NCI-H226 (cell line): Measurements from ENCODE around the gene ZFP92.
"Not testable (repeated sequence)": the region's sequence is repeated elsewhere in the genome, so short reads cannot be mapped to it uniquely, and the experiment has no call there.

ENCODE experiments used
- DNase-seq: peaks from one replicate; pipeline ENCODE4 v3.0.0-alpha.2; 2015

Gene ZFP92

DNA sequence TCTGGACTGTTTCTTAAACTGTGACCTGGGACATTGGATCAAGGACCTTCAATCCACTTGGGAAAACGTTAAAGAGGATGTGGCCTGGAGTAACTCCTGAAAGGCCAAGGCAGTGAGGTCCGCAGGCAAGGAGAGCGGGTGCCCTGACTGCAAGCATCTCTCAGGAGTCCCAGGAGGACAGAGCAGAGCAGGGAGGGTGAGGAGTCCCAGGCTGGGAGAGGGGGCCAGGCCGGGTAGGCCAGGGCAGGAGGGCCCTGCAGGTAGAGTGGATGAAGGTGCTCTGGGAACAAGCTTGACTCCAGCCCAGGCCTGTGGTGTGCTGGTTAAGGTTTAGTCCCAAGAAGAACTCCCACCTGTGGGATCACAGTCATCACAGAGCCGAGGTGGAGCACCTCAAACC, 23.9 kb upstream of the ZFP92 start:
- no peak for DNase-seq

DNA sequence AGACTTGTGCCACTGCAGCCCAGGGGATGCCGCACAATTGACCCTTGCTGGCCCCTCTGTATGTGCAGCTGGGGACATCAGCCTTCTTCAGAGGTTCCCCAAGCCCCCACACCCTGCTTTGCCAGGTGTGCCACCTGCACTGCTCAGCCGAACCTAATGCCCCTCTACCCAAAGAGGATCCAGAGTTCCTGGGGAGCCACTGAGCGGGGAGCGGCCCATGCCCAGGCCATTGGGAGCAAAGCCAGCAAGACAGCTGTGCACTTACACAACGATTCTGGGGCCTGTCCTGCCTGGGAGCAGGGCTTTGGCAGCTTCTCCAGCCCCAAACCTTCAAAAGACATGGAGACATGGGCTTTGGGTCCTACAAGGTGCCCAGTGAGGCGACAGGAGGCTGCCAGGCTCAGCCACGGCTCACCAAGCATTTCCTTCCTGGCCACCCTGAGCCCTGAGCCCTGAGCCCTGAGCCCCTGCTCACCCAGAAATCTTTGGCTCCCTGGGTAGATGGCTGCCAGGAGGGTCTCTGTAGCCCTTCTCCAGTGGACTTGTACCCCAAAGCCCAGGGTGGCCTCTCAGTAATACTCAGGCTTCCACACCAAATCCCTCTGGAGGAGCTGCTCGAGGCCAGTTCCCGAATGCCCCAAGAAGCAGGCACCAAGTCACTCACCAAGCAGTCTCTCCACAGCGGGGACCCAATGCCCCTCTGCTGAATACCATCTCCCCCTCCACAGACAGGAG, 23.1 kb upstream of the ZFP92 start:
- DNase-seq = no peak

DNA sequence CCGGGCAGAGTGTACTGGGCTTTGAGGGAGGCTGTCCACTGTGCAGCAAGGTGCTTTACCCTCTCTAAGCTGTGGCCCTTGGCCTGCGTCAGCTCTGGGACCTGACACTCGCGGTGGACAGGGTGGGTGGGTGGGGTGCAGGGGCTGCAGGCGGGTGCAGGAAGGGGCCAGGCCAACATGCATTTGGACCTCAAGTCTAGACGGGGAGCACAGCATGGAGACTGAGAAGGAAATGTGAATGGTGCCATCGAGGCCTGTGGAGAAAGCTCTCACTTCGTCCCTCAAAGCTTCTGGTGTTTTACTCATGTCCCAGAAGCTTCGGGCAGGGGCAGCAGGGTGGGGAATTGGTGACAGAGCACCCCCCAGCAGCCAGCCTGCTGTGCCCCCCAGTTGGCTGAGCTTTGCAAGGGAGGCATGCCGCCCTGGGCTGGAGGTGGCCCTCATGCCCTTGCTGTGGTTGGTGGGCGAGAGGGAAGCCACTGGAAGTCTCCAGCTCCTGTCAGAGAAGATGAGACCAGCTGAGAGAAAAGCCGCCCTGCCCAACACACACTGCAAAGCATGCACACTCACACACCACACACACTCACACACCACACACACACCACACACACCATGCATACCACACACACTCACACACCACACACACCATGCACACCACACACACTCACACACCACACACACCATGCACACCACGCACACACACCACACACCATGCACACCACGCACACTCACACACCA, 22.4 kb upstream of the ZFP92 start:
- DNase-seq = no peak

DNA sequence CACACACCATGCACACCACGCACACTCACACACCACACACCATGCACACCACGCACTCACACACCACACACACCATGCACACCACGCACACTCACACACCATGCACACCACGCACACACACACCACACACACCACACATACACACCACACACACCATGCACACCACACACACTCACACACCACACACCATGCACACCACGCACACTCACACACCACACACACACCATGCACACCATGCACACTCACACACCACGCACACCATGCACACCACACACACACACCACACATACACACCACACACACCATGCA, 21.9 kb upstream of the ZFP92 start:
- DNase-seq = not testable (repeated sequence)

DNA sequence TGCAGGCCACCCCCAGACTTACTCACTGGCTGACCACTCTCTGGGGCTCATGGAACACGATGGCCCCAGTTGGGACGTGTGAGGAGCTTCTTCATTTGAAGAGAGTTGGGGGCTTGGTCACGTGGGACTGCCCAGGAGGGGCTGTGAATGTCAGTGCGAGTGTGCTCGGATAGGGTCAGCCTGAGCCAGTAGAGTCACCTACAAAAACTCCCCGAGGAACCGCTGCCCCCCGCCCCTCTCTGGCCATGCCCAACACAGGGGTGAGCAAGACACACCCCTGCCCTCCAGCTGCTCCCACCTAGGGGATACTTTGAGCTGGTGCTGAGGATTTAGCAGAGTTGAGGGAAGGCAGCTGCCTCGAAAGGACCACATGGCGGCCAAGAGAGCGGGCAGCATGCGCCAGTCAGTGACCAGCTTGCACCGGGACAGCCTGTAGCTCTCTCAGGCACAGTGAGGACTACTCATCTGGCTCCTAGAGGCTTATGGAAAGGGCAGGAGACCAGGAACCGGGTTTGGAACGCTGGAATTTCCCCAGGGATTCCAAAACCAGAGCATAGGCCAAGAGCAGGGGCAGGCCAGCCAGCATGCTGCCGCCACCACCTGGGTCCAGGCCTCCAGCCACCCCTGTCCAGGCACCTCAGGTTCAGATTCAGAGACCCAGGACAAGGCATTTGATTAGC, 18.5 kb upstream of the ZFP92 start:
- DNase-seq = no peak

DNA sequence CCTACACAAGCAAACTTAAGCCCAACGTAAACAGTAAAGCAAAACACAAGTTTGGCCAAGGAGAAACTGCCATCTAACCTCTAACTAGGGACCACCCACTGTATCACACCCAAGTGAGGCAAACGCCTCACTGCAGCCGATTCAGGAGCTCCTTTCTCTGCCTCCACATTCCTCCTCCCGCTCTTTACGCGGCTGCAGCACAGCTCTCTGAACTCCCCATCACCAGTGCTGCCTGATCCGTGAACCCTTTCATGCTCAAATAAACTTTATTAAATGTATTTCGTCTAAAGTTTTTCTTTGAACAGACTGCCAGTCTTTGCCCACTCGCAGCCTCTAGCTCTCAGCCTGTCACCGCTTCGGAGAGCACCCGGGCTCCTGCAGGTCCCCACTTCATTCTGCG, 16.7 kb upstream of the ZFP92 start:
- no peak for DNase-seq

DNA sequence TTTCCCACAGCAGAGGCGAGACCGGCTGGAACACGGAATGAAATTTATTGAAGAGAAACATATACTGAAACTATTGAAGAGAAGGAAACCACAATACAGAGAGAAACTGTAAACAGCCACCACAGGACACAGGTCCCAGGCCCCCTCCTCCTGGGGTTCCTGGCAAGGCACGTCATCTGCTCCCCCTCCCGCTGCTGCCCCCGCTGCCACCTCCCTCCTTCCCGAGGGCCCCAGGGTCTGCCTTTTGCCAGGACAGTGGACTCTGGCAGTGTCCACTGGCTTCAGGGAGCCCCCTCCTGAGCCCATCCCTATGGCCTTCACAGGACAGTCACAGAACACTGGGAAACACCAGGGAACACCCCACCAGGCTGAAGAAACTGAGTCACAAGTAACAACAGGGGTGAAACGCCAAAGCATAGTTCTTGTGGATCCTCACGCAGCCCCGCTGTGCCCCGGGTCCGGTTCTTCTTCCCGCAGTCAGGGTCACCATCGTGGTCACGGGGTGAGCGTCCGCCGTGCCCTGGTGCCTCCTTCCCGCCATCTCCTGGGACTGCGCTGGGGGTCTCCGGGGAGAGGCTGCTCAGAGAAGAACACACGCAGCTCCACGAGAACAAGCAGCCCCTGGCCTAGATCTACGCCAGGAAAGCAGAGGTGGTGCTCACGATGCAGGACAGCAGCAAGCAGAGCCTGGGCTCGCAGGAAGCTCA, 15.5 kb upstream of the ZFP92 start:
- DNase-seq = no peak

DNA sequence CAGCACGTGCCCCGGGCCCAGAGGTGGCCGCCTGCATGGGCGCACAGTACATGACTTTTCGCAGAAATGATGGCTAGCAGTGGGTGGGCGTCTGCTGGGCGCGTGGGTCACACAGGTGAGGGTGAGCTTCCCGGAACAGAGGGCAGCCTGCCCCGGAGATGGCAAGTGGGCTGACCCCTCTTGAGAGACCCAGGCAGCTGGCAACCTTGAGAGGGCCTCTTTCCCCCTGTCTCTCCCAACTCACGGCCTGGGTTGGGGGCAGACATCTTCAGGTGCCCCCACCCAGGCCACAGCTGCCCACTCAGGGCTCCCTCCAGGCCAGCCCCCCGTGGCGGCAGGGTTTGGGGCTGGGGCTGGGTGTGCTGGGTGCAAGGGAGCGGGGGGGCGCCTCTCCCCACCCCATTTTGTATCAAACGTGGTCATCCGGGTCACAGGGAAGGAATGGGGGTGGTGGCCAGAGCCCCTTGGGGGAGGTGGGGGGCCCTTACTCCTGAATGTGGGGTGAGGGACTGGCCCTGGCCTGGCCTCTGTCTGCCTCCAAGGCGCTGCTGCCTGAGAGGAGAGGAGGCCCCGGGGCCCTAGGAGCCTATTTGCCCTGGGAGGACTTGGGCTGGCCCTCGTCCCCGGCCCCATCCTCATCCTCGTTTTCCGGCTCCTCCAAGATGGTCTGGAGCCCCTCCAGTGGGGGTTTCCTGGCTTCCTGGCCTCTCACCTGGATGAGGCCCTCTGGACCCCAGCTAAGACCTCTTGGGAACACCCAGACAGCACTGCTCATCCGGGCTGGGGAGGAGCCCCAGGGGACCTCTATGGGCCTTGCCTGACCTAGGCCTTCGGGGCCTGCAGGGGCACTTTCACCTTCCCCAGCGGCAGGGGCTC, 14.7 kb upstream of the ZFP92 start:
- no peak for DNase-seq

DNA sequence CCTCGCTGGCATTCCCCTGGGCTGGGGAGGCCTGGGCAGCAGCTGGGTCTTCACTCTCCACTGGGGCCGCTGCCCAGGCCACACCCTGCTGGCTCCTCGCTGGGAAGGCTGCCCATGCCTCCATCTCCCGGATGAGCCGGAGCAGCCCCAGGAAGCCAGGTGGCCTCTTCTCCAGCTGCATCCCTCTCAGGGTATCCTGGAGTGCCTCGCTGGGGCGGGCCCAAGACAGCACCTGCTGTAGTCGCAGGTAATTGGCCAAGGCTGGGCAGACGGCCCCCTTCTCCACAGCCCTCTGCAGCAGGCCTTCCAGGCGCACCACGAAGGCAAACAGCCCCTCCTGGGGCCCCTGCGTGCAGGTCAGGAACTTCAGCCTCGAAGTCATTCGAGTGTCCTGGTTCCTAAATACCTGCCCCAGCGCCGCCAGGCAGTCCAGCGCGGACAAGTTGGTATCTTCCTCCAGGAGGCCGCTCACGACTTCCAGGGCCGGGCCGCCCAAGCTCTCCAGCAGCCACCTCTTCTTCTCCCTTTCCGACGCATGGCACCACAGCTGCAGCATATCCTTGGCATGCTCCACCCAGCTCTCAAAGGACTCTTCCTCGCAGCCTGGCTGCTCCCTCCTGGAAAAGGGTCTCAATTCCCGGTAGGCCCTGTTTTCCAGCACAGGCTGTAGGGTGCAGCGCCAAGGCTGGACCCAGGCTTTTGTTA, 13.9 kb upstream of the ZFP92 start:
- DNase-seq = no peak

DNA sequence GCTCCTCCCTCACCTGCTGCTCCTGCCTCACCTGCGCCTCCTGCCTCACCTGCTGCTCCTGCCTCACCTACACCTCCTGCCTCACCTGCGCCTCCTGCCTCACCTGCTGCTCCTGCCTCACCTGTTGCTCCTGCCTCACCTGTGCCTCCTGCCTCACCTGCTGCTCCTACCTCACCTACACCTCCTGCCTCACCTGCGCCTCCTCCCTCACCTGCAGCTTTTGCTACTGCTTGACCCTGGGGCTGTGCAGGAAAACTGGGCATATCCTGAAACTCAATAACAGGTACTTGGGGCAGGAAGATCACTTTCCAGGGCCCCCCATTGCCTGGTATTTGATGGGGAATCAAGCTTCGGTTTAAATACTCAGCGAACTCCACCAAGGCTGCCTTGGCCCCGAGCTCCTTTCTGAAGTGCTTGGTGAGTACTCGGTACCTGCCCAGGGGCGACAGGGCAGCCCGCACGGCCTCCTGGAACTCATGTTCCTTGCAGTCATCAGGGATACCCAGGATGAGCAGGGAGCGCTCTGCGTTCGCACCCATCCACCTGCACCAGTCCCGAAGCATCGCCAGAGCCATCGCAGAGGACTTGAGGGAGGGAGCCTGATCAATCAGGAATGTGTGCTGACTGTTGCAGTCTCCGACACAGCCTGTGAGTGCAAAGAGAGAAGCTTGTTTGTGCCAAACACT, 12.9 kb upstream of the ZFP92 start:
- DNase-seq = no peak

DNA sequence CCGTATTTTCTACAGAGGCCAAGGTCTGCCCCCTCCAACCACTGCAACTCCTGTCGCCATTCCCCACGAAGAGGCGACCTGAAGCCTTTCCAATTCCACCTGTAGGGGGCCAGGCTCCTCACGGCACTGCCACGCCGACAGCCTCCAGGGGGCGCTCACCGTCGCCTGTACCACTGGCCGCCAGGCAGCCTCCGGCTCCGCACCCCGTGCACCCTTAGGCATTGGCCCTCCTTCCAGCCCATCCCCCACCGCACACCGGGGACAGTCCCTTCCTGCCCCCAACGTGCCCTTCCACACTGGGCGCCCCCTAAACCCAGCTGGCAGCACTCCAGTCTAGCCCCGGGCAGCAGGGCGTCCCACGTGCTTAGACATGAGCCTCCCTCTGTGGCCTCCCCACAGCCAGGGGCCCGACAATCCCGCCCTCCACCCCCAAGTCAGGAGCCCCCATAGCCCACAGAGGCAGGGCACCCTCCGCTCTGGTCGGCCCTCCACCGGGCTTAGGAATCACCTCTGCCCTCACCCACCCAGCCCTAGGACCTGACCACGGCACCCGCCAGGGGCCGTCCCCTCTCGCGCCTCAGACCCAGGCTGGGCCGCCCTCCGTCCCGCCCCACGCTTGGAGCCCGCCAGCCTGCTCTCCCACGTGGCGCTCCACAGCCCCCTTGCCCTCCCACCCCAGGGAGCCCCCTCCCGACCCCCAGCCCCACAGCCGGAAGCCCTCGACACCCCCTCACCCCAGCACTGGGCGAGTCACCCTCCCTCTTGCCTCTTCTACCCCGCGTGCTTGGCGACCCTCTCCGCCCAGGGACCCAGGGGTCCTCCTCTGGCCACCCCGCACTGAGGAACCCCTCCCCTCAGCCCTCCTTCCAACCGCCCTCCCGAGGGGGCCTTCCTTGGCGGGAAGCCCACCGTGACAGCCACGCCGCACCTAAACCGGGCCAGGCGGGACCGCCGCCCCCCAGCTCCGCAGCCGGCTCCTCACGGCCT, 10.8 kb upstream of the ZFP92 start:
- DNase-seq = no peak

DNA sequence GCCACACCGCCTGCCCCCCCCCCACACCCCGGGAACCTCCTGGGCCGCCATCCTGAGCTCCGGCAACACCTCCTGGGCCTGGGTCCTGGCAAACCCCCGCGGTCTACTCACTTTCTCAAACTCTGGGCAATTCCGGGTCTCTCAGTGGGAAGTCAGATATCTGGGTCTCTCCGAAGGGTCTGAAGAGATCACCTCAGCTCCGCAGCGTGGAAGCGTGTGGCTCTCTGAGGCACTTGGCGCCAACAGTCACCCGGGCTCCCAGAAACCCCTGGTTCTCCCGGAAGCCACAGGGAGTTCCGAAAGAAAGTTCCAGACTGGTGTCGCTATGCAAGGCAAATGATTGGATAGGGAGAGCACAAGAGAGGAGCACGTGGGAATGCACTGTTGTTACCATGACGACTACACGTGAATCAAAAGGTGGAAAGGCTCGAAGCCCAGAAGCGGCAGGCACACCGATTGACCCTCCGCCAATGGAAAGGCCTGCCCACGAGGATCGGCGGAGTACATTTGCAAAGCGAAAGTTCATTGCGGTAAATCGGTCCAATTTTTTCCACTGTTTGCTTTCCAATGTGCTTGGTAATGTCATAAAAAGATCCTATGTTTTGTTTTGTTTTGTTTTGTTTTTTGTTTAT, 10.0 kb upstream of the ZFP92 start, which contains the start of gene PNMA6E:
Gene PNMA6E, minus strand, starts transcription at position 218 of the 632 bp plus-strand sequence. CDS start 2,501 bp downstream, outside the sequence.
- no peak for DNase-seq

DNA sequence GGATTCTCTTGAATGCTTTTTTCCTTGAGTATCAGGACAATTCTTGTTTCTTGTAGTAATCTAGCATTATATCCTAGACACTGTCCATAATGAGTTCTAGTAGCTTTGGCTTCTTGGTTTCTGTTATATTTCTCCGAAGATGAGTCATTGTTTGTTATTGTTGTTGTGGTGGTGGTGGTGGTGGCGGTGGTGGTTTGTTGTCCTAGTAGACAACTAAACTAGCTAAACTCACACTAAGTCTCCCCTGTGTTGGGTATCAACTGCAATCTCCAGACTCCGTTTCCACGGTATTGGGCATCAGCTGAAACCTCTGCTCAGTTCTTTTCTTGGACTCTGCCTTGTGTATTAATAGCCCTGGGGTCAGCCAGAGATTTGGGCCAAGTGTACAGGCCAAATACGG, 6.9 kb upstream of the ZFP92 start:
- DNase-seq = not testable (repeated sequence)

DNA sequence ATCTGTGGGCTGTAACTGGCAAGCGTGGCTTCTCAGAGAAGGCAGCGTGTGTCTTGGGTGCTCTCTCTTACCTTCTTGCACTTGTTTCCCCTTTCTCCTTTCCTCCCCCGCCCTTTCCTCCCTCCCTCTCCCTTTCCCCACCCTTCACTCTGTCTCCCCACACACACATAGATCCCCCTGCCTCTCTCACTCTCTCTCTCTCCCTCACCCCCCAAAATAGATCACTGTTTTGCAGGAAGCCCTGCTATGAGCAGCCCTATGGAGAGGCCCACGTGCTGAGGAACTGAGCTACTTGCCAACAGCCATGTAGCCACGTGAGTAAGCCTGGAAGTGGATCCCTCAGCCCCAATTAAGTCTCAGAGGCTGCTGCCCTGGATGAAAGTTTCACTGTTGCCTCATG, 5.8 kb upstream of the ZFP92 start:
- DNase-seq = no peak

DNA sequence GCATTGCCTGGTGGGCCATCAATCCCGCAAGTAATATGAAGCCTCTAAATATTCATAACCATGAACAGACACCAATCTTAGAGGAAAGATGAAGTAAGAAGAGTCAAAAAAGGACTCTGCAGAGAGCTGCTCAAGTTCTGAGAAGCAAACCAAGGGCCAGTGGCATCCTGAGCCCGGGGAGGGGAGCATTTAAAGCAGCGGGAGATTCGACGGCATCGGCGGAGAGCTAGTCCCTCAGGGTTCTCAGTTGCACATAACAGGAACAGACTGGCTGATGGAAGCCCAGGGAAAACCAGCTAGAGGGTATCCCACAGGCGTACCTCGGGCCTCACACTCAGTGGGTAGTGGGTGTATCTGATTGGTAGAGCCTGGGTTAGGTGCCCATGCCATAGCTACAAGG, 5.3 kb upstream of the ZFP92 start:
- DNase-seq = no peak

DNA sequence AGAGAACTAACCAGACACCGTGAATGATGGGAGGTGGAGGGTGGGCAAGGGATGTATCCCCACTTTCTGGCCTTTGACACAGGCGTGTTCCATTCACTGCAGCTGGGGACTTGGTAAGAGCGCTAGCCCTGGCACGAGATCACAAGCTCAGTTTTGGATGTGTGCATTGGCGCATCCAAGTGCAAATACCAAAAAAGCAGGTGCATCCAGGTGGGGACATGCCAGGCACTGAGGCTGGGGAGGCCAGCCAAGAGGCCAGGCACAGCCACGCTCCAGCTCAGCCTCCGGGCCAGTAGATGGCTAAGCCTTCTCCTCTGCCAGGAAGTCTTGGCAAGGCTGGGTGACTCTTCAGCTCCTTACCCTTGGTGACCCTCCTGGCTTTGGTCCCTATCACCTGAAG, 4.4 kb upstream of the ZFP92 start:
- no peak for DNase-seq

DNA sequence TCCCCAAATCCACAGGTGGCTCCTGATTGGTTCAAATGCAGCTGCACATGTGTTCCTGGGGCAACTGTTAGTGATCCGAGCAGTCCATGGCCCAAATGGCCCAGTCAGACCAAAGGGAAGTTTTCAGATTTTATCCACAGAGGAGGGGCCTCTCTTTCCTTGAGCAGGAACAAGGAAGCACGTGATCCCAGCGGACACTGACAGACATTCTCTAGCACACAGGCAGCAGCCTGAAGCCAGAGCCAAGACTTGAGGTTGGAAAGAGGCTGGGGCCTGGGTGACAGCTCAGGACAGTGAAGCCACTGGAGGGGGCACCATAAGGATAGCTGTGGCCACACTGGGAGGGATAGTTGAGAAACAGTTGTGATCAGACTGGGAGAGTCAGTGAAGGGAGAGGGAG, 3.5 kb upstream of the ZFP92 start:
- DNase-seq = no peak

DNA sequence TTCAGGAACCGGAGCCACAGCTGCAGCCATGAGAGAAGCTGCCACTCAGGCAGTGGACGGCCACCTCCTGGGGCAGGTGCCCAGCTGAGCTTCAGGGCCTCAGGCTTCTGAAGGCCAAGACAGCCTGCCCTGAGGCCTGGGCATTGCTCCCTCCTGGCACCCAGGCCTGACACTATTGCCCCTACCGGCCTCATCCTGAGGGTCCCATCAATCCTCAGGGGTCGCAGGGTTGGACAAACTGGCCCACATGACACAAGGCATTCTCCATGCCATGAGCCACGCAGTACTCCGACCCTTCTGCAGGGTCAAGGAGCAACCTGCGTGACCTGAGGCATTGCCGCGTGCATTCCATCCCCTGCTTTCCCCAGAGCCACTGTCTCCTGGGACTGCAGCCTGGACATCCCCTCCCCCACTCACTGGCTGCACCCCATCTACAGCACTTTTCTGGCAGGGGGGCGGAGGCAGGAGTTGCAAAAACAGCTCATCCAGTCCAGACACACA, 3.0 kb upstream of the ZFP92 start:
- DNase-seq = no peak

DNA sequence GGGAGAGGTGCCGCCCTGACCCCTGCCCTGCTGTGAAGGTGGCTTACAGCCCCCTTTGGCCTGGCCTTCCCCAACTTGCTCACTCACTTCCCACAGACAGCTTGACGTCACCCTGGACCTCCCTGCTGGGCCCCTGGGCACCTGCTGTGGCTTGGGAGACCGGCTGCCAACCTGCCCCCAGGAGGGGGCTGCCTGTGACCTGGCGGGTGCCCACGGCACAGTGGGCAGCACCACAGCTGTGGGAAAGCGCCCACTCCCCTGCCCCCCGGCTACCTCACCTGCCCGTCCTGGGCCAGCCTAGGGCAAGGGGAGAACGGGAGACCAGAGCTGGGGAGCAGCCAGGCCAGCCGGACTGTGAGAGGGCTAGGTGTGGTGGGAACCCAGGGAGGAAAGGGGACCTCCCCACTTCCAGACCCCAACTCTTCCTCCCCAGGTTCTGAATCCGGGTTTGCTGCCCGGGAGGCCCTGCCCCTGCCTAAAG, 2.4 kb upstream of the ZFP92 start:
- no peak for DNase-seq
